Prostate gland (tissue), 2 donors: ENCODE measurements around the gene FHL2. TPM values are rescaled to one million over a fixed set of nuclear protein-coding genes. Genes with fewer than 3 reads are reported as not detected.
A peak's percentile ranks its signal among the peaks of the same experiment; 100 is the strongest.

Source experiments
- DNase-seq: peaks from one replicate; pipeline ENCODE4 v3.0.0-alpha.2; 2019; ENCODE audit warnings: low spot score
- H3K27ac ChIP-seq, 2 donors: fragments of 200-600 bp; sonication (generic); 2 replicates each; pipeline ENCODE4 v1.5.1; 2017 to 2019
- H3K27me3 ChIP-seq: fragments of 200-600 bp; sonication (generic); replicated peaks from 2 replicates; pipeline ENCODE4 v1.5.1; 2019; ENCODE audit not compliant: insufficient read depth
- H3K36me3 ChIP-seq, 2 donors: fragments of 200-600 bp; sonication (generic); 1 replicate in 1 of 2; 2 replicates in 1 of 2; pipeline versions ENCODE4 v1.5.1 to v1.8.1; 2017 to 2019
- H3K4me1 ChIP-seq: fragments of 200-600 bp; sonication (generic); replicated peaks from 2 replicates; pipeline ENCODE4 v1.5.1; 2019
- H3K4me3 ChIP-seq, 2 donors: fragments of 200-600 bp; sonication (generic); 2 replicates each; pipeline ENCODE4 v1.5.1; 2017 to 2019
- H3K9me3 ChIP-seq: fragments of 200-600 bp; sonication (generic); 2 replicates; pipeline ENCODE4 v1.5.1; 2017
- CTCF ChIP-seq, 4 experiments: fragments of 200-600 bp in 2 of 4; fragments of 450-650 bp in 2 of 4; sonication (generic) in 2 of 4; IDR thresholded peaks; 1 replicate in 3 of 4; 2 replicates in 1 of 4; pipeline ENCODE4 v1.5.1; 2016 to 2019; ENCODE audit warnings: antibody characterized with exemption in 4 of 4, mild to moderate bottlenecking in 2 of 4, moderate library complexity in 2 of 4
- POLR2A ChIP-seq: fragments of 450-650 bp; IDR thresholded peaks from one replicate; pipeline ENCODE4 v1.6.1; 2016; ENCODE audit warnings: antibody characterized with exemption, mild to moderate bottlenecking
- POLR2AphosphoS5 ChIP-seq: sonication (generic); formaldehyde crosslinking; IDR thresholded peaks from one replicate; pipeline ENCODE4 v1.6.1; 2017; ENCODE audit warnings: antibody characterized with exemption
- WGBS: methylation state at CpG from one replicate; pipeline ENCODE4 v1.1.5; 2018; 5-methylcytosine and 5-hydroxymethylcytosine counted together
- intact Hi-C: fragments of 100-400 bp; cut with DNase I; formaldehyde crosslinking; loops from one replicate; pipeline ENCODE4 v1.14.2; 2022
- total RNA-seq, 2 donors: library from RNA; depleted of rRNA; stranded (reverse); fragments of >200 nt; gene quantifications; one replicate each; pipeline ENCODE4 v1.1.0, GENCODE V29; 2016

The FHL2 gene
- total RNA-seq, 2 donors from 2014 or later = 132 to 250 TPM

GRCh38 chr2:105337122-105338019, 61.5 kb downstream of the FHL2 start, which contains the start of gene C2orf49:
Gene C2orf49 (plus strand): TSS chr2:105337540. CDS start chr2:105337588, 48 bp downstream.
- Histone ChIP-seq H3K4me1 (peaks cover 7% of the 10 kb centered on the region), H3K27ac (peak within 1 kb of the TSS; percentile 93 to 95), H3K27me3 (no peaks in the 10 kb centered on the region), H3K4me3 (peak within 1 kb of the TSS; percentile 73 to 86), H3K36me3 (no peaks in the 10 kb centered on the region), H3K9me3 (no peaks in the 10 kb centered on the region)
- WGBS = under 1% methylated on average over 57 of the region's 58 CpGs
- intact Hi-C loops = no loop called here
- TF ChIP-seq POLR2A (no peak), POLR2AphosphoS5 (peak; percentile 92), CTCF (IDR thresholded peaks at IDR 0.05) (peak in 1 of 4 experiments; percentile 17)
- DNase-seq = peak; percentile 74

- Histone ChIP-seq H3K9me3 (no peaks in the 10 kb centered on the region), H3K27ac (peak overlapping the region; percentile 93 to 95), H3K4me1 (peaks cover 7% of the 10 kb centered on the region), H3K36me3 (no peaks in the 10 kb centered on the region), H3K27me3 (no peaks in the 10 kb centered on the region), H3K4me3 (peak overlapping the region; percentile 73 to 86)
- DNase-seq = no peak
- TF ChIP-seq POLR2A = no peak
- TF ChIP-seq POLR2AphosphoS5 = no peak
- 2% methylated on average over 7 of the region's 7 CpGs for WGBS
- intact Hi-C loops = no loop called here
Measured at GRCh38 chr2:105336786-105337121, 62.1 kb downstream of the FHL2 start.

GRCh38 chr2:105335469-105335868, 63.4 kb downstream of the FHL2 start:
- no peak for DNase-seq
- no peak for TF ChIP-seq POLR2A
- no peak for TF ChIP-seq POLR2AphosphoS5
- TF ChIP-seq CTCF (IDR thresholded peaks at IDR 0.05) = no peak
- intact Hi-C loops = no loop called here
- WGBS = 93% methylated on average over 2 of the region's 2 CpGs
- Histone ChIP-seq H3K36me3 (no peaks in the 10 kb centered on the region), H3K4me3 (no peak overlapping the region), H3K27ac (no peak overlapping the region), H3K27me3 (no peaks in the 10 kb centered on the region), H3K9me3 (no peaks in the 10 kb centered on the region), H3K4me1 (peaks cover 7% of the 10 kb centered on the region)

- no peaks in the 10 kb centered on the region for H3K27me3 ChIP-seq
- 93% methylated on average over 4 of the region's 4 CpGs for WGBS
- H3K27ac ChIP-seq = no peak overlapping the region
- no peak for DNase-seq
- no peaks in the 10 kb centered on the region for H3K36me3 ChIP-seq
- H3K4me3 ChIP-seq = no peak overlapping the region
- TF ChIP-seq POLR2A (no peak), CTCF (IDR thresholded peaks at IDR 0.05) (no peak), POLR2AphosphoS5 (no peak)
- intact Hi-C loops = no loop called here
- H3K9me3 ChIP-seq = no peaks in the 10 kb centered on the region
- H3K4me1 ChIP-seq = peaks cover 5% of the 10 kb centered on the region
Measured at GRCh38 chr2:105334211-105334610, 64.6 kb downstream of the FHL2 start.

GRCh38 chr2:105330681-105331375, 68.0 kb downstream of the FHL2 start:
- WGBS = 94% methylated on average over 4 of the region's 4 CpGs

More at GRCh38 chr2:105330681-105331375, 68.0 kb downstream of the FHL2 start:
- Histone ChIP-seq H3K36me3 (no peaks in the 10 kb centered on the region), H3K27me3 (no peaks in the 10 kb centered on the region), H3K27ac (peak overlapping the region in 1 of 2 donors; percentile 88), H3K4me1 (no peaks in the 10 kb centered on the region), H3K9me3 (no peaks in the 10 kb centered on the region), H3K4me3 (no peak overlapping the region)
- TF ChIP-seq CTCF (IDR thresholded peaks at IDR 0.05) = no peak
- no peak for TF ChIP-seq POLR2A
- no peak for TF ChIP-seq POLR2AphosphoS5
- intact Hi-C loops = no loop called here
- DNase-seq = no peak
